Measurements from ENCODE around the gene SOX10. TPM values are rescaled to one million over a fixed set of nuclear protein-coding genes. Genes with fewer than 3 reads are reported as not detected.

SOX10 gene
- total and polyA plus RNA-seq, 2 donors from 2014 or later, result 0.22 to 1.5 TPM

DNA sequence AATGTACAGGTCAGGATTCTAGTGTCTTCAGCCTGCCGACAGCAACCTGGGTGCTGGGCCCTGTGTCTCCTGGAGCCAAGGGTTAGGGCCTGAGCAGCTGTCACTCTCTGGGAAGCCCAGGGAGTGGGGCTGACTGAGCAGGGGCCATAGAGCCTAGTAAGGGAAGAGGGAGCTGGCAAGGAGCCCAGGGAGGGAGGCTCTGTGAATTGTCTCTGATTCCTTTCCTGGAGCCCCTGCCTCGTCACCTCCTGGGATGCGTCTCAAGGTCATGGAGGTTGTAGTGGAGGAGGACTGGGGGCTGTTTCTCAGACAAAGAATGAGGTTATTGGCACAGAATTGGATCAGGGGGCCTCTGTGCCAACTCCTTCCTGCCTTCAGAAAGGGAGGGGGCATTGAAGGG lies 11.8 kb downstream of the SOX10 start:
- TF ChIP-seq, protein P1, sequence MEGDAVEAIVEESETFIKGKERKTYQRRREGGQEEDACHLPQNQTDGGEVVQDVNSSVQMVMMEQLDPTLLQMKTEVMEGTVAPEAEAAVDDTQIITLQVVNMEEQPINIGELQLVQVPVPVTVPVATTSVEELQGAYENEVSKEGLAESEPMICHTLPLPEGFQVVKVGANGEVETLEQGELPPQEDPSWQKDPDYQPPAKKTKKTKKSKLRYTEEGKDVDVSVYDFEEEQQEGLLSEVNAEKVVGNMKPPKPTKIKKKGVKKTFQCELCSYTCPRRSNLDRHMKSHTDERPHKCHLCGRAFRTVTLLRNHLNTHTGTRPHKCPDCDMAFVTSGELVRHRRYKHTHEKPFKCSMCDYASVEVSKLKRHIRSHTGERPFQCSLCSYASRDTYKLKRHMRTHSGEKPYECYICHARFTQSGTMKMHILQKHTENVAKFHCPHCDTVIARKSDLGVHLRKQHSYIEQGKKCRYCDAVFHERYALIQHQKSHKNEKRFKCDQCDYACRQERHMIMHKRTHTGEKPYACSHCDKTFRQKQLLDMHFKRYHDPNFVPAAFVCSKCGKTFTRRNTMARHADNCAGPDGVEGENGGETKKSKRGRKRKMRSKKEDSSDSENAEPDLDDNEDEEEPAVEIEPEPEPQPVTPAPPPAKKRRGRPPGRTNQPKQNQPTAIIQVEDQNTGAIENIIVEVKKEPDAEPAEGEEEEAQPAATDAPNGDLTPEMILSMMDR (IDR thresholded peaks at IDR 0.05; ENCODE audit: borderline replicate concordance, extremely low read depth, insufficient read depth), result no peak
- Histone ChIP-seq H3K36me3 (ENCODE audit: control insufficient read depth in 2 of 3, insufficient read depth in 3 of 3, low read length in 3 of 3) (peaks cover 0 to 11% (median 2%) of the 10 kb centered on the region in 3 donors), H3K9ac (ENCODE audit: low read length in 3 of 3) (no peak overlapping the region), H3K4me1 (ENCODE audit: control insufficient read depth in 2 of 3, insufficient read depth in 2 of 3, low read depth in 1 of 3, low read length in 3 of 3) (no peaks in the 10 kb centered on the region), H3K27ac (ENCODE audit: low read depth in 2 of 2, low read length in 2 of 2) (no peak overlapping the region), H3K4me3 (ENCODE audit: low read length in 3 of 3) (no peak overlapping the region), H3K9me3 (ENCODE audit: control insufficient read depth in 2 of 3, insufficient read depth in 1 of 3, low read length in 3 of 3) (no peaks in the 10 kb centered on the region), H3K27me3 (ENCODE audit: control insufficient read depth, insufficient read depth, low read length) (no peaks in the 10 kb centered on the region)
- FAIRE-seq, result no peak
- intact Hi-C loops (cut with DNase I), result no loop called here
- peak in 1 of 5 donors; percentile 42 for DNase-seq

DNA sequence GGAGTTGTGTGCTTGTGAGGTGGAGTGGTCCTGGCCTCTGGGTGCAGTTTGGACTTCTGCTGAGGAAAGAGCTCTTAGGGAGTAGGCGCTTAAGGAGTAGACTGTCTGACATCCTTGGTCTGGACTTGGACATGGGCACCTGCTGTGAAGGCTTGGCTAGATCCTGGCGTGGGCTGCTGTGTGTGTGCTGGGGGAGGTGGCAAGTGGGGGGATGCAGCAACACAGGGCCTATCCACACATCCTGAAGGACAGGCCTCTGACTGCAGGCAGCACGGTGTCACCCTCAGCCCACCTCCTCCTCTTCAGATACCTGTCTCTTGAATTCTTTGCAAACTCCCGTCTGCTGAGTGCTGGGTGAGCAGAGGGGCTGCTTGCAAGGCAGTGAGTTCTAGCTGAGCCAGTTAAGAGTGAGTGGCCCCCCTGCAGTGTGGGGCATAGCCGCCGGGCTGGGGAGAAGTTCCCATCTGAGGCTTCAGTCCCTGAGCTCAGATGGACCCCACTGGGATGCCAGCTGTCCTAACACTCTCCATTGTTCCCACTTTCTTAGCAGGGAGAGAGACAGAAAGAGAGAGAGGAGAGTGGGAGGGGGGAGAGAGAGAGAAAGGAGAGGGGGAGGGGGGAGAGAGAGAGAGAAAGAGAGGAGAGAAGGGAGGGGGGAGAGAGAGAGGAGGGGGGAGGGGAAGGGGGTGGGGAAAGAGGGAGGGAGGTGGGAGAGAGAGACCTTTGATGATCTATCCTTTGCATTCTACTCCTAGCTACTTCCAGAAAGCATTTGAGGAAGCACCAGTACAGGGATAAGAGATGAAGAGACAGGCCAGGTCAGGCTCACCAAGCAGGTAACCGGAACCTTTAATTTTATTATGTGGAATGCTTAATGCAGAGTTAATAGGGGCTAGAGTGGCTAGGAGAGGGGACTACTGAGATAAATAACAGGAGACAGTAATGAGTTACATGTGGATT lies 12.6 kb downstream of the SOX10 start:
- Histone ChIP-seq H3K27me3 (ENCODE audit: control insufficient read depth, insufficient read depth, low read length) (no peaks in the 10 kb centered on the region), H3K9me3 (ENCODE audit: control insufficient read depth in 2 of 3, insufficient read depth in 1 of 3, low read length in 3 of 3) (no peaks in the 10 kb centered on the region), H3K4me3 (ENCODE audit: low read length in 3 of 3) (no peak overlapping the region), H3K27ac (ENCODE audit: low read depth in 2 of 2, low read length in 2 of 2) (no peak overlapping the region), H3K36me3 (ENCODE audit: control insufficient read depth in 2 of 3, insufficient read depth in 3 of 3, low read length in 3 of 3) (peaks cover 4 to 17% (median 10%) of the 10 kb centered on the region in 3 donors), H3K4me1 (ENCODE audit: control insufficient read depth in 2 of 3, insufficient read depth in 2 of 3, low read depth in 1 of 3, low read length in 3 of 3) (no peaks in the 10 kb centered on the region), H3K9ac (ENCODE audit: low read length in 3 of 3) (no peak overlapping the region)
- no peak for DNase-seq
- TF ChIP-seq, protein P1 (IDR thresholded peaks at IDR 0.05; ENCODE audit: borderline replicate concordance, extremely low read depth, insufficient read depth), result no peak
- intact Hi-C loops (cut with DNase I), result no loop called here
- no peak for FAIRE-seq

DNA sequence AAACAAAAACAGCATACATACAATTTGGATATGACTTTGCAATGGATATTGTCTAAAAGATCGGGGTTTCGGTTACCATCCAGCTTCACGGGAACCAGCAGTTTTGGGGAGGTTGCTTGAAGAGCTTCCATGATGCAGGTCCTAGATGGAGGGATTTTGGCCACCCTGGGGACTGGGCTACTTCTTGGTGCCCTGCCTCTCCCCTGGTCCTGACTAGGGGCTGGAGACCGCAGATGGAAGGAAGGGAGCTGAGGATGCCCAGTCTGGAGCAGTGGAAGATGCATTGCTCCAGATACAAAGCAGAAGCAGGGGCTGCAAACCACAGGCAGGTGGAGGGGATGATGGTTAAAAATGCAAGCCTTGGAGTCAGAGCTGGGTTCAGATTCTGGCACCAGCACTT lies 13.5 kb downstream of the SOX10 start:
- Histone ChIP-seq H3K36me3 (ENCODE audit: control insufficient read depth in 2 of 3, insufficient read depth in 3 of 3, low read length in 3 of 3) (peaks cover 4 to 17% (median 10%) of the 10 kb centered on the region in 3 donors), H3K4me3 (ENCODE audit: low read length in 3 of 3) (no peak overlapping the region), H3K27ac (ENCODE audit: low read depth in 2 of 2, low read length in 2 of 2) (no peak overlapping the region), H3K9me3 (ENCODE audit: control insufficient read depth in 2 of 3, insufficient read depth in 1 of 3, low read length in 3 of 3) (no peaks in the 10 kb centered on the region), H3K4me1 (ENCODE audit: control insufficient read depth in 2 of 3, insufficient read depth in 2 of 3, low read depth in 1 of 3, low read length in 3 of 3) (peaks cover 0 to 6% (median under 1%) of the 10 kb centered on the region in 3 donors), H3K9ac (ENCODE audit: low read length in 3 of 3) (no peak overlapping the region), H3K27me3 (ENCODE audit: control insufficient read depth, insufficient read depth, low read length) (no peaks in the 10 kb centered on the region)
- TF ChIP-seq, protein P1 (IDR thresholded peaks at IDR 0.05; ENCODE audit: borderline replicate concordance, extremely low read depth, insufficient read depth), result no peak
- FAIRE-seq (no peak), DNase-seq (no peak)
- intact Hi-C loops (cut with DNase I), result no loop called here
